Mesenchymal stem cell (in vitro differentiated cells and primary cell): Measurements from ENCODE around the gene ST7L. TPM values are rescaled to one million over a fixed set of nuclear protein-coding genes. Genes with fewer than 3 reads are reported as not detected.

ENCODE experiments used
- DNase-seq: peaks from one replicate; pipeline ENCODE4 v3.0.0-alpha.2; 2013
- H2AFZ ChIP-seq: one replicate; pipeline ENCODE4 v1.6.1; 2013; ENCODE audit warnings: low read depth, mild to moderate bottlenecking, control low read depth, inconsistent platforms, low read length, moderate library complexity
- H2AK5ac ChIP-seq: 2 replicates; pipeline ENCODE4 v1.6.1; 2013; ENCODE audit warnings: low read length, moderate library complexity, mild to moderate bottlenecking, inconsistent platforms; ENCODE audit not compliant: severe bottlenecking
- H2BK120ac ChIP-seq: one replicate; pipeline ENCODE4 v1.6.1; 2013; ENCODE audit warnings: low read depth, mild to moderate bottlenecking, inconsistent platforms, low read length, moderate library complexity
- H2BK12ac ChIP-seq, 2 experiments: one replicate each; pipeline ENCODE4 v1.6.1; 2013; ENCODE audit warnings: inconsistent platforms in 2 of 2, low read length in 2 of 2, mild to moderate bottlenecking in 2 of 2, moderate library complexity in 2 of 2, control low read depth in 1 of 2
- H2BK15ac ChIP-seq: one replicate; pipeline ENCODE4 v1.6.1; 2013; ENCODE audit warnings: mild to moderate bottlenecking, low read depth, inconsistent platforms; ENCODE audit not compliant: poor library complexity, severe bottlenecking
- H2BK5ac ChIP-seq: 2 replicates; pipeline ENCODE4 v1.6.1; 2013; ENCODE audit warnings: low read depth, mild to moderate bottlenecking, low read length, control low read depth, inconsistent platforms; ENCODE audit not compliant: poor library complexity, severe bottlenecking
- H3K14ac ChIP-seq, 2 experiments: one replicate each; pipeline ENCODE4 v1.6.1; 2013; ENCODE audit warnings: inconsistent platforms in 2 of 2, low read length in 2 of 2, control low read depth in 1 of 2, mild to moderate bottlenecking in 1 of 2, moderate library complexity in 1 of 2
- H3K18ac ChIP-seq, 2 experiments: one replicate each; pipeline ENCODE4 v1.6.1; 2013; ENCODE audit warnings: inconsistent platforms in 2 of 2, low read length in 2 of 2, control low read depth in 1 of 2, low read depth in 1 of 2, mild to moderate bottlenecking in 1 of 2
- H3K23ac ChIP-seq, 2 experiments: one replicate each; pipeline ENCODE4 v1.6.1; 2013; ENCODE audit warnings: inconsistent platforms in 2 of 2, low read length in 2 of 2, mild to moderate bottlenecking in 2 of 2, moderate library complexity in 2 of 2, control low read depth in 1 of 2
- H3K27ac ChIP-seq: 2 replicates; pipeline ENCODE4 v1.5.1; 2013; ENCODE audit warnings: mild to moderate bottlenecking, moderate library complexity, low read length, control low read depth, inconsistent platforms; ENCODE audit not compliant: poor library complexity, severe bottlenecking
- H3K27me3 ChIP-seq, 2 experiments: 2 replicates each; pipeline versions ENCODE4 v1.6.1 to v1.7.0; 2013; ENCODE audit warnings: low read length in 2 of 2, mild to moderate bottlenecking in 2 of 2, moderate library complexity in 2 of 2, control low read depth in 1 of 2, inconsistent platforms in 1 of 2; ENCODE audit not compliant: control insufficient read depth in 1 of 2, insufficient read depth in 1 of 2
- H3K36me3 ChIP-seq, 2 experiments: 2 replicates each; pipeline versions ENCODE4 v1.6.1 to v1.7.0; 2013; ENCODE audit warnings: low read length in 2 of 2, control low read depth in 1 of 2, inconsistent platforms in 1 of 2, low read depth in 1 of 2, mild to moderate bottlenecking in 1 of 2; ENCODE audit not compliant: insufficient read depth in 2 of 2, control insufficient read depth in 1 of 2
- H3K4ac ChIP-seq, 2 experiments: one replicate each; pipeline ENCODE4 v1.6.1; 2013; ENCODE audit warnings: inconsistent platforms in 2 of 2, low read length in 2 of 2, mild to moderate bottlenecking in 2 of 2, moderate library complexity in 2 of 2, control low read depth in 1 of 2, low read depth in 1 of 2
- H3K4me1 ChIP-seq: 2 replicates; pipeline ENCODE4 v1.6.1; 2013; ENCODE audit warnings: low read depth, low read length, control low read depth; ENCODE audit not compliant: control insufficient read depth, insufficient read depth
- H3K4me2 ChIP-seq: 2 replicates; pipeline ENCODE4 v1.6.1; 2013; ENCODE audit warnings: low read length, mild to moderate bottlenecking, inconsistent platforms; ENCODE audit not compliant: poor library complexity, severe bottlenecking
- H3K4me3 ChIP-seq, 2 experiments: 2 replicates each; pipeline versions ENCODE4 v1.5.1 to v1.7.0; 2013; ENCODE audit warnings: low read length in 2 of 2, mild to moderate bottlenecking in 2 of 2, control low read depth in 1 of 2, low read depth in 1 of 2; ENCODE audit not compliant: insufficient read depth in 1 of 2
- H3K79me1 ChIP-seq: replicated peaks from 2 replicates; pipeline ENCODE4 v1.6.1; 2013; ENCODE audit warnings: mild to moderate bottlenecking, control low read depth, low read length, inconsistent platforms; ENCODE audit not compliant: poor library complexity, severe bottlenecking
- H3K9ac ChIP-seq: 2 replicates; pipeline ENCODE4 v1.7.0; 2013; ENCODE audit warnings: mild to moderate bottlenecking, low read length, moderate library complexity
- H3K9me3 ChIP-seq: 2 replicates; pipeline ENCODE4 v1.7.0; 2013; ENCODE audit warnings: mild to moderate bottlenecking, low read length; ENCODE audit not compliant: control insufficient read depth
- H4K8ac ChIP-seq: one replicate; pipeline ENCODE4 v1.6.1; 2013; ENCODE audit warnings: inconsistent platforms, mild to moderate bottlenecking, low read length, moderate library complexity
- H4K91ac ChIP-seq: one replicate; pipeline ENCODE4 v1.6.1; 2013; ENCODE audit warnings: mild to moderate bottlenecking, low read length, inconsistent platforms
- small RNA-seq: library from polyadenylated mRNA; stranded (forward); fragments of <200 nt; extraction: miRNeasy Mini kit (QIAGEN cat#:217004); gene quantifications from one replicate; pipeline ENCODE3, GENCODE V24; 2013; ENCODE audit warnings: low read depth

The ST7L gene

GRCh38 chr1:112477550-112477949 is 141.4 kb downstream of the ST7L start:
- H4K91ac ChIP-seq: no peak overlapping the region
- no peak overlapping the region for H2AFZ ChIP-seq
- H2BK15ac ChIP-seq: no peak overlapping the region
- no peak overlapping the region for H3K14ac ChIP-seq
- no peak overlapping the region for H3K9ac ChIP-seq
- no peak overlapping the region for H2BK12ac ChIP-seq
- H3K27me3 ChIP-seq: no peaks in the 10 kb centered on the region
- H3K23ac ChIP-seq: no peak overlapping the region
- no peaks in the 10 kb centered on the region for H3K79me1 ChIP-seq
- no peak overlapping the region for H4K8ac ChIP-seq
- no peak overlapping the region for H2BK120ac ChIP-seq
- H2BK5ac ChIP-seq: no peak overlapping the region
- peaks cover 0 to 4% of the 10 kb centered on the region in 2 experiments for H3K36me3 ChIP-seq
- no peaks in the 10 kb centered on the region for H3K4me1 ChIP-seq
- H3K9me3 ChIP-seq: peaks cover 39% of the 10 kb centered on the region
- no peak overlapping the region for H3K4me3 ChIP-seq
- H2AK5ac ChIP-seq: no peak overlapping the region
- DNase-seq: no peak
- H3K18ac ChIP-seq: no peak overlapping the region
- no peak overlapping the region for H3K4me2 ChIP-seq
- H3K4ac ChIP-seq: no peak overlapping the region
- no peak overlapping the region for H3K27ac ChIP-seq

Small RNAs within 50 kb of the gene (small RNA-seq; reads per million reads assigned to genes)
- not detected for gene RNU7-70P
